ENCODE data around the gene IRF2BP2.

IRF2BP2 gene

DNA sequence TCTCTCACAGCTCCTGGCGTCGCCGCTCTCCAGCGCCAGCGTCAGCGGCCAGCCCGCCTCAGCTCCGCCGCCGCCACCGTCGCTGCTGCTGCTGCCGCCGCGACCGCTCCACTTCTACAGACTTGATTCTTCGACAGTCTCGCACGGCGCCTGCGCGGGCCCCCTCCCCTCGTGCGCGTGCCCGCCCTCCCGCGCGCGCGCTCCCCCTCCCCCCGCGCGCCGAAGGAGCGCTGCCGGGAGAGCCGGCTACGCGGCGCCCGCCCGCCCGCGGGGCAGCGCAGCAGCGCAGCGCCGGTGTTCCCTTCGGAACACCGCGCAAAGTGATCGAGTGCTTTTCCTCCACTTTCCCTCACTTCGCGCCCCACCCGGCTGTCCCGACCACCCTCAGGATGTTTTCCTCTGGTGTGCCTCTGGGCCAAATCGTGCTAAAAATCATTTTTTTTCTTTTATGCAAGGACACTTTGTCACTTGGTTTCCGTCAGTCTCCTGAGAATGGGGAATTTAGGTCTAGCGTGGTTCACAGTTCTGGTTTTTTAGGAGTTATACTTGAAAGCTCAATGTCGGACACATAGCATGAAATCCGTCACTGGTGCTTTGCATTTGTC lies at the start of gene IRF2BP2:
Gene IRF2BP2 (minus strand): TSS at position 118 of the 605 bp plus-strand sequence. CDS start 684 bp downstream, outside the sequence.
- Histone ChIP-seq H3K27ac (ENCODE audit: low read length) (no peak within 1 kb of the TSS), H3K27me3 (ENCODE audit: control insufficient read depth, insufficient read depth, low read length) (no peaks in the 10 kb centered on the region), H3K36me3 (ENCODE audit: control insufficient read depth, insufficient read depth, low read length) (peaks cover 11% of the 10 kb centered on the region; the same call in 1 of the 2 replicates), H3K4me1 (ENCODE audit: control insufficient read depth, insufficient read depth, low read length) (peaks cover 10% of the 10 kb centered on the region), H3K9me3 (ENCODE audit: control insufficient read depth, insufficient read depth, low read length) (no peaks in the 10 kb centered on the region), H3K4me3 (ENCODE audit: low read length) (peak within 1 kb of the TSS; percentile 82)
- no CpG with 5 or more reads among the region's 62 CpGs for WGBS (ENCODE audit: insufficient coverage, insufficient read length)
- DNase-seq (ENCODE audit: low read depth, low spot score): no peak

DNA sequence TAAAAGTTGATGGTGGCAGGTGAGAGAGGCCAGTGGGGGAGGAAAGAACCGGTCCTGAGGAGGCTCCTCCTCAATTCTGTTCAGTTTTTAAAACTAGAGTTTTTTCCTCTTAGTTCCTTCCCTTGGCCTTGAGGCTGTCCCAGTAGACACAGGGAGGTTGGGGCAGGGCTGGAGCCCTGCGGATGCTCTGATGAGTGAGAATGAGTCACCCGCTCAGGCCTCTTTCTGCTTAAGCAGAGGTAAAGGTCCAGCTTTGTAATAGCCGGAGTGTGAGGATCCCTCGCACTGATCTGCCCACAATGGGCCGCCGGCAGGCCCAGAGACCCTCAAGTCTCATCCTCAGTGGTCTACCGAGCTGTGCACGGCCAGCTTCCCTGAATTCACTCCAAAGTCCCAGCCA lies 49.6 kb upstream of the IRF2BP2 start:
- DNase-seq (ENCODE audit: low read depth, low spot score): no peak
- no peaks in the 10 kb centered on the region for H3K36me3 ChIP-seq (ENCODE audit: control insufficient read depth, insufficient read depth, low read length)
- H3K4me3 ChIP-seq (ENCODE audit: low read length): no peak overlapping the region
- H3K4me1 ChIP-seq (ENCODE audit: control insufficient read depth, insufficient read depth, low read length): peaks cover 7% of the 10 kb centered on the region
- H3K27ac ChIP-seq (ENCODE audit: low read length): no peak overlapping the region
- H3K9me3 ChIP-seq (ENCODE audit: control insufficient read depth, insufficient read depth, low read length): no peaks in the 10 kb centered on the region
- no peaks in the 10 kb centered on the region for H3K27me3 ChIP-seq (ENCODE audit: control insufficient read depth, insufficient read depth, low read length)
- WGBS (ENCODE audit: insufficient coverage, insufficient read length): no CpG with 5 or more reads among the region's 9 CpGs

DNA sequence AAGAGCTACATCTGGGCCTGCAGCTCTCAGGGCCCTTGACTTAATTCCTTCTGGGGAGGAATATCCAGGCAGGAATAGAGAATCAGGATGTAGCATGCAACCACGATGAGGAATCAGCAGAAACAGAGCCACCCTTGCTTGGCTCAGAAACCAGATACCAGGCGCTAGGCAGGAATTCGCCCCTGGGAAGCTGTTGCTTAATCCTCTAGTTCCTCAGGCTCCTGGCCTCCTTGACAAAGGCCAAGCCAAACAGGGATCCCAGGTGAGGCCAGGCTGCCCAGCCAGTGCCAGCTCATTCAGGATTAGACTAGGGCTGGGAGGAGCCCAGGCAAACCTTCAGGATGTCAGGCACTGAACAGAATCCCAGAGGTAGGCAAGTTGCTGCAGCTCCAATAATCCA lies 48.2 kb upstream of the IRF2BP2 start:
- no peak overlapping the region for H3K27ac ChIP-seq (ENCODE audit: low read length)

DNA sequence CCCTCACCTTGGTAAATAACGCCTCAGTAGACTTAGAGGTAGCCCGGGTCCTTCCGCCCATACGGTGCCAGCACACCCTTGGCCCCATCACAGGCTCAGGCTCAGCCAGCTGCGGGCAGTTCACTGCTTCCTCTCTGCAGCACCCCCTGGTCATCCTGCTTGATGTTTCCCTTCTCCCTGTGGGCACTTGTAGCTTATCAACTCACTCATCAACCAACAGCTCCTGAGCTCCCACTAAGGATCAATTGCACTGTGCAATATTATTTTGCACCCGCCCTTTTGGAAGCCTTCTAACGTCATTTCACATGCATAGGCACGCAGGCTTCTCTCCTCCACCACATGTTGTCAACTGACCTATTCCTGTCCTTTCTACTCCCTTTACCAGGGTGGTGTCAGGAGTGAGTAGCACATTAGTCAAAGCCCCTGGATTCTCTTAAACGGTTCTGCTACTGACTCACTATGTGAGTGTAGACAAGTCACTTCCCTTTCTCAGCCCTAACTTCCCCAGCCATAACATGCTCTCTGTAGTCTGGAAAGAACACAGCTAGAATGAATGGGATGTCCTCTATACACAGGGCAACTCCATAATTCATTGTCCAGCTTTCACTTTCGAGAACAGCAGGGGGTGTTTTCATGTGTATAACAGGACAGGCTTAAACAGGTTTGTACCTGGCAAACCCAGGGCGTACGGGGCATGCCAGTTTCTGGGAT lies 47.1 kb upstream of the IRF2BP2 start:
- Histone ChIP-seq H3K27me3 (ENCODE audit: control insufficient read depth, insufficient read depth, low read length) (no peaks in the 10 kb centered on the region), H3K27ac (ENCODE audit: low read length) (no peak overlapping the region), H3K4me1 (ENCODE audit: control insufficient read depth, insufficient read depth, low read length) (peaks cover 7% of the 10 kb centered on the region), H3K36me3 (ENCODE audit: control insufficient read depth, insufficient read depth, low read length) (no peaks in the 10 kb centered on the region), H3K4me3 (ENCODE audit: low read length) (no peak overlapping the region), H3K9me3 (ENCODE audit: control insufficient read depth, insufficient read depth, low read length) (no peaks in the 10 kb centered on the region)
- no CpG with 5 or more reads among the region's 12 CpGs for WGBS (ENCODE audit: insufficient coverage, insufficient read length)
- no peak for DNase-seq (ENCODE audit: low read depth, low spot score)

More for the DNA sequence above, 48.2 kb upstream of the IRF2BP2 start:
- WGBS (ENCODE audit: insufficient coverage, insufficient read length): no CpG with 5 or more reads among the region's 3 CpGs
- no peak for DNase-seq (ENCODE audit: low read depth, low spot score)
- no peak overlapping the region for H3K4me3 ChIP-seq (ENCODE audit: low read length)
- H3K4me1 ChIP-seq (ENCODE audit: control insufficient read depth, insufficient read depth, low read length): peaks cover 7% of the 10 kb centered on the region
- H3K9me3 ChIP-seq (ENCODE audit: control insufficient read depth, insufficient read depth, low read length): no peaks in the 10 kb centered on the region
- no peaks in the 10 kb centered on the region for H3K36me3 ChIP-seq (ENCODE audit: control insufficient read depth, insufficient read depth, low read length)
- no peaks in the 10 kb centered on the region for H3K27me3 ChIP-seq (ENCODE audit: control insufficient read depth, insufficient read depth, low read length)

DNA sequence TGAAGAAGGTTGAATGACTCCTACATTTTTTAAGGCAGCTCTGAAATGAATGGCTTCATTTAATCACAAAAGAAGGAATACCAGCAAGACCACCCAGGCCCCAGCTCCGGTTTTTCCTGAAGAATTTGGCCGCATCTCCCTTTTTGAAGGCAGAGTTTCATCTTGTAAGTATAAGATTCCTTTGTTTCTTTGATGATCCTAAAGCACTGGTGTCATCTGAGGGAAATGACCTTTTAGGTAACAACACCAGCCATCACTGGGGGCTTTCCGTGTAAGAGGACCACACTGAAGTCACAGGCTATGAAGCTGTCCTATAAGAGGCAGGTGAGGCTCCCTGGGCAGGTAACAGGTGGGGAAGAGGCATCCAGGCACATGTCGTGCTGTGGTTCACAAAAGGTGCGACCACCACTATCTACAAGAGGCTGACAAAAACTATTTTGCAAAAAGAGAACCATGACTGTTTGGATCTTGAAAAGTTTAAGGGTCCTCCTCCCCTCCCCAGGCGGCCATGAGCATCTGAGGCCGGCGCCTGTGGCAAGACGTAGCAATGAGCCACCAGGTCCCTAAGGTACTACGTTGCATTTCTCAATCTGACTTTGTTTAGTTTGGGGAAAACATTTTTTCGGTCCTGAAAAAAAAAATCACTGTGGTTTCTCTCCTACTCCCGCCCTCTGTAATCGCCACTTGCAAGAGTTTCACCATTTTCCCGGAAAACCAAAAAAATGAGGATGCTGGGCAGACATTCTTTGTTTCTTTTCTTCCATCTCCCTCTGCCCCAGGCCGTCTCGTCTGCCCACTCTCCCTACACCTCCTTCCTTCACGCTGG lies 46.3 kb upstream of the IRF2BP2 start:
- Histone ChIP-seq H3K27me3 (ENCODE audit: control insufficient read depth, insufficient read depth, low read length) (no peaks in the 10 kb centered on the region), H3K27ac (ENCODE audit: low read length) (no peak overlapping the region), H3K36me3 (ENCODE audit: control insufficient read depth, insufficient read depth, low read length) (no peaks in the 10 kb centered on the region), H3K9me3 (ENCODE audit: control insufficient read depth, insufficient read depth, low read length) (no peaks in the 10 kb centered on the region), H3K4me3 (ENCODE audit: low read length) (no peak overlapping the region), H3K4me1 (ENCODE audit: control insufficient read depth, insufficient read depth, low read length) (peaks cover 7% of the 10 kb centered on the region)
- no peak for DNase-seq (ENCODE audit: low read depth, low spot score)
- WGBS (ENCODE audit: insufficient coverage, insufficient read length): no CpG with 5 or more reads among the region's 17 CpGs

DNA sequence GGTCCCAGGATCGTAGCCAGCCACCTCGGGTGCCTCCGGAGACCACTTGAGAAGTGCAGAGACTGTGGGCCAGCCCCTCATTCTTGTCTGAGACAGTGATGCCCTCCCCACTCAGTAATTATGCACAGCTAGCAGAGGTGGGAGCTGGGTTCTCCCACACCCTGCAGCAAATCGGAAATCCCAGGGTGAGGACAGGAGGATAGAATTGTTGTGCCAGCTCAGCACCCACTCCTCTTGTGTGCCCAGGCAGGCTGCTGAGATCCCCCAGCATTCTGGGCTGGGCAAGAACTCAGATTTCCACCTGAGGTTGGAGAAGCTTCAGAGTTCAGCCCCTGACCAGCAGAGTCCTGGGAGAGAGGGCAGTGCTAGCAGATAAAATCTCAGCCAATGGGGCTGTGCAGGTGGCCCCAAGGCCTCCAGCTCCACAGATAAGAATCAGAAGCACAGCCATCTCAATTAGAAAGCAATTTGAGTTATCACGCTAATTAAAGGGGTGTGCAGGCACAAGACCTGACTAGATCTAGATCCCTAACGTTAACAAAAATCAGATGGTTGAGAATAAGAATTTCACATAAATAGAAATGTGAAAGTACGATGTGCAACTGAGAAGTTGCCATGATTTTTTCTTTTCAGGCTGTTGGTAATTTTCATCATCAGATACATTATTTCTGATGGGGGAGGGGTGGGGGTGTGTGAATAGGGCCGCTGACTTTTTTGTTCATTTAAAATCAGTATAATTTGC lies 45.5 kb upstream of the IRF2BP2 start:
- Histone ChIP-seq H3K27ac (ENCODE audit: low read length) (no peak overlapping the region), H3K4me1 (ENCODE audit: control insufficient read depth, insufficient read depth, low read length) (peaks cover 7% of the 10 kb centered on the region), H3K27me3 (ENCODE audit: control insufficient read depth, insufficient read depth, low read length) (no peaks in the 10 kb centered on the region), H3K36me3 (ENCODE audit: control insufficient read depth, insufficient read depth, low read length) (no peaks in the 10 kb centered on the region), H3K9me3 (ENCODE audit: control insufficient read depth, insufficient read depth, low read length) (no peaks in the 10 kb centered on the region), H3K4me3 (ENCODE audit: low read length) (no peak overlapping the region)
- no CpG with 5 or more reads among the region's 8 CpGs for WGBS (ENCODE audit: insufficient coverage, insufficient read length)
- no peak for DNase-seq (ENCODE audit: low read depth, low spot score)

DNA sequence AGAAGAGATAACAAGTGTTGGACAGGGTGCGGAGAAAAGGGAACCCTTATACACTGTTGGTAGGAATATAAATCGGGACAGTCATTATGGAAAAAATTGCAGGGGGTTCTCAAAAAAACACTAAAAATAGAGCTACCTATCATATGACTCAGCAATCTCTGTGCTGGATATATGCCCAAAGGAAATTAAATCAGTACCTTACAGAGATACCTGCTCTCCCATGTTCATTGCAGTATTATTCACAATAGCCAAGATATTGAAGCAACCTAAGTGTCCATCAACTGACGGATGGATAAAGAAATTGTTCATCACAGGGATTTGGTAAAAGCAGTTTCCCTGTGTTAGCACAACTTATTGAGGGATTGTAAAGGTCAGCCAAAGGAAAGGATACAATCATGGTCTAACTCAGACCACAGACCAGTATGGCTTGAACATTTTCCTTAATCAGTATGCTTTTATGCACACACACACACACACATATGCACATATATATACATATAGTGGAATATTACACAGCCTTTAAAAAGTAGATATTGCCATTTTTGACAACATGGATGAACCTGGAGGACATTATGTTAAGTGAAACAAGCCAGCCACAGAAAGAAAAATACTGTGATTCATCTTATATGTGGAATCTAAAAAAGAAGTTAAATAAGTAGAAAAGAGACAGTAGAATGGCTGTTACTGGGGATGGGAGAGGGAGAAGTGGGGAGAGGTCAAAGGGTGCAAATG lies 44.2 kb upstream of the IRF2BP2 start:
- no peak overlapping the region for H3K27ac ChIP-seq (ENCODE audit: low read length)
- H3K36me3 ChIP-seq (ENCODE audit: control insufficient read depth, insufficient read depth, low read length): no peaks in the 10 kb centered on the region
- no peaks in the 10 kb centered on the region for H3K9me3 ChIP-seq (ENCODE audit: control insufficient read depth, insufficient read depth, low read length)
- peaks cover 7% of the 10 kb centered on the region for H3K4me1 ChIP-seq (ENCODE audit: control insufficient read depth, insufficient read depth, low read length)
- no peak for DNase-seq (ENCODE audit: low read depth, low spot score)
- WGBS (ENCODE audit: insufficient coverage, insufficient read length): no CpG with 5 or more reads among the region's 3 CpGs
- H3K27me3 ChIP-seq (ENCODE audit: control insufficient read depth, insufficient read depth, low read length): no peaks in the 10 kb centered on the region
- no peak overlapping the region for H3K4me3 ChIP-seq (ENCODE audit: low read length)

DNA sequence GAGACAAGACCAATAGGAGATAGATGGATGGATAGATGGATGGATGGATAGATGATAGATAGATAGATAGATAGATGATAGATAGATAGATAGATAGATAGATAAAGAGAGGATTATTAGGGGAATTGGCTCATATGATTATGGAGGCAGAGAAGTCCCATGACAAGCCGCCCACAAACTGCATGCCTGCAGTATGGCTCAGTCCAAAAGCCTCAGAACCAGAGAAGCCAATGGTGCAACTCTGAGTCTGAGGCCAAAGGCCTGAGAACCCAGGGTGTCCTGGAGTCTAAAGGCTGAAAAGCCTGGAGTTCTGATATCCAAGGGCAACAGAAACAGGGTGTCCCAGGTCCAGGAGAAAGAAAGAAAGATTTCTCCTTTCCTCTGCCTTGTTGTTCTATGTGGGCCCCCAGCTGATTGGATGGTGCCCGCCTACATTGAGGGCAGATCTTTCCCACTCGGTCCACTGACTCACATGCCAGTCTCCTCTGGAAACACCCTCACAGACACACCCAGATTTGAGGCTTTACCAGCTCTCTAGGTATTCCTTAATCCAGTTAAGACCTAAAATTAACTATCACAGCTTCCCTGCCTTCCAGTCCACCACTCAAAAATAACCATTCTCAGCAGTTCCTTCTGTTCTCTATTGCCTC lies 39.6 kb upstream of the IRF2BP2 start:
- DNase-seq (ENCODE audit: low read depth, low spot score): no peak
- Histone ChIP-seq H3K27me3 (ENCODE audit: control insufficient read depth, insufficient read depth, low read length) (no peaks in the 10 kb centered on the region), H3K27ac (ENCODE audit: low read length) (no peak overlapping the region), H3K9me3 (ENCODE audit: control insufficient read depth, insufficient read depth, low read length) (no peaks in the 10 kb centered on the region), H3K36me3 (ENCODE audit: control insufficient read depth, insufficient read depth, low read length) (no peaks in the 10 kb centered on the region), H3K4me3 (ENCODE audit: low read length) (no peak overlapping the region), H3K4me1 (ENCODE audit: control insufficient read depth, insufficient read depth, low read length) (no peaks in the 10 kb centered on the region)
- no CpG with 5 or more reads among the region's 3 CpGs for WGBS (ENCODE audit: insufficient coverage, insufficient read length)

DNA sequence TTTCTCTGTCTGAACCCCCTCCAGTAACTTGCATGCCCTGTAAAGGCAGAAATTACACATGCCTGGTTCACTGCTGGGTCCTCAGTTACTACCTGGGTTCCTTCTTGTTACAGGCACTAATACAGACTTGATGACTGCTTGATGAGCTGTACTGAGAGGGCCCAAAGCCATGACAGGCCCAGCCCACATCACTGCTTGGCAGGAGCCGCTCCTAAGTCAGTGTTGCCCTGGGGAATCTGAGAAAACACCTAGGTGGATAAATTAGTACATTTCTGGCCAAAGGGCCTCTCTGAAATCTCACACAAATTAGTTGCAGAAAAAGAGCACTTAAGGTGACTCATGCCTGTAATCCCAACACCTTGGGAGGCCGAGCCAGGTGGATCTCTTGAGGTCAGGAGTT lies 37.8 kb upstream of the IRF2BP2 start:
- Histone ChIP-seq H3K27me3 (ENCODE audit: control insufficient read depth, insufficient read depth, low read length) (no peaks in the 10 kb centered on the region), H3K4me3 (ENCODE audit: low read length) (no peak overlapping the region), H3K9me3 (ENCODE audit: control insufficient read depth, insufficient read depth, low read length) (no peaks in the 10 kb centered on the region), H3K4me1 (ENCODE audit: control insufficient read depth, insufficient read depth, low read length) (no peaks in the 10 kb centered on the region), H3K27ac (ENCODE audit: low read length) (no peak overlapping the region), H3K36me3 (ENCODE audit: control insufficient read depth, insufficient read depth, low read length) (no peaks in the 10 kb centered on the region)
- WGBS (ENCODE audit: insufficient coverage, insufficient read length): no CpG with 5 or more reads among the region's 2 CpGs
- no peak for DNase-seq (ENCODE audit: low read depth, low spot score)
